GM18868 (cell line): Measurements from ENCODE around the gene MRPL39.

Experiments used
- ATAC-seq: cut with Tn5 transposase; IDR thresholded peaks from one replicate; pipeline ENCODE4 v1.9.1; 2021; ENCODE audit warnings: mild to moderate bottlenecking, moderate library complexity; ENCODE audit not compliant: unreplicated experiment

MRPL39 gene

GRCh38 chr21:25569711-25570110 is 37.6 kb downstream of the MRPL39 start:
- no peak for ATAC-seq

DNA sequence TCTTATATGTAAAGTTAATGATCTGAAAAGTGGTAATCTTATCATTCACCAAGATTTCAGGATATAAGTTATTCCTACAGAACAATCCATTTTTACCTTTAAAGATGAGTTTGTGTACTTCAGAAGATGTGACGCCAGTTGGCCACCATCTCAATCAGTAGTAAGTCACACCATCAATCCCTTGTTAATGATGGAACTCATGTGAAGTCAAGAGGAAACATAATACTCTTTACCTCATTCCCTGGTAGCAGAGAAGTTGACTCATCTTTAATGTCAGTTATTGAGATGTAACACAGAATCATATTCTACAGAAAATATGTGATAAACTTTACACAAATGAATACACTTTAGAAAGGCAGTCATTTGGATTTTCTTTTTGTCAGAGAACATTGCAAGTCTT is 38.2 kb downstream of the MRPL39 start:
- ATAC-seq, result no peak

DNA sequence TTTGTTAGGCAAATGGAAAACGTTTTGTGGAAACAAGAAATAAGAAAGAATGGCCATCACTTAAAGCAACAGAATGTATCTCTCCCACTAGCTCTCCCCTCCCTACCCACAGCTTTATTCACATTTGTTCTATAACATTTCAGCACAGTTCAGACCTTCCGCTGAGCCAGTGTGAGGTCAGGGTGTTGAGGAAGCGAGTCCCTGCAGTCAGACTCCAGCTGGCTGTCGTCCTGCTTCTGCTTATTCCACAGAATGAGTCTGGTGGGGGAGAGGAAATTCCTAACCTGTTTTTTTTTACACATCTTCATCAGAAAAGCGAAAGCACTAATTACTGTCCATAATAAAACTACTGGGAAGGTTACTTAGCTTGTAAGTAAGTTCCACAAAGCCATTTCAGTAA is 39.0 kb downstream of the MRPL39 start:
- ATAC-seq, result no peak

DNA sequence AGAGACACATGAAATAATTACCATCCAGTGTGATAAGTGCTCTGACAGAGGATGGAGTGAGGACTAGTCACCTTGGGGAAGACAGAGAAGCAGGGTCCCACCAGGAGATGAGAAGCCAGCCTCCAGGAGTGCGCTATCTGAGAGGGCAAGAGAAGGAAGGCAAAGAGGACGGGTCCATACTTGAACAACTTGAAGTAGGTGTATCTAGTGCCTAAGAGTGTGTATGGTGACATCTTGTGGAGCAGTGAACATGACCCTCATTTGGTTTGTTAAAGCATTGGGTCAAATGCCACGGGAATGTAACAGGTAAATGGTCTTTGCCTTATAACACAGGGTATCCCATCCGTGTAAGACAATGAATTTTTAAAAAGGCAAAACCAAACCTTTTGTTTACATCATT is 39.8 kb downstream of the MRPL39 start:
- no peak for ATAC-seq

DNA sequence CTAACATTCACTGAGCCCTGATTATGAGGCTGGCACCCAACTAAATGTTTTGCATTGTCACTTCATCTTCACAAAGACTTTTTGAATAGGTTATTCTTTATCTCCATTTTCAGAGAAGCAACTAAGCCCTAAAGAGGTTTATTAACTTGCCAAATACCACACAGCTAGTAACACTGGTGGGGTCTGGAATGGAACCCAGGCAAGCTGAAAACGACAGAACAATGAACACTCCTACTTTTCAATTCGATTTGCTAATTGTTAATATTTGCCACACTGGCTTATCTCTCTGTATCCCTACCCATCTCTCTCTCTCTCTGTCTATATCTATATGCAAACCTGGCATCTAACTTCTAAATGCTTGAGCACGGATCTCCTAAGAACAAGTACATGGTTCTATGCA is 40.6 kb downstream of the MRPL39 start:
- ATAC-seq, result no peak

- no peak for ATAC-seq
These were observed 41.7 kb downstream of the MRPL39 start for GRCh38 chr21:25565272-25566211.

- ATAC-seq, result no peak
These were observed 42.8 kb downstream of the MRPL39 start for GRCh38 chr21:25564349-25564948.

- ATAC-seq, result no peak
These were observed 43.7 kb downstream of the MRPL39 start for GRCh38 chr21:25563361-25564116.

DNA sequence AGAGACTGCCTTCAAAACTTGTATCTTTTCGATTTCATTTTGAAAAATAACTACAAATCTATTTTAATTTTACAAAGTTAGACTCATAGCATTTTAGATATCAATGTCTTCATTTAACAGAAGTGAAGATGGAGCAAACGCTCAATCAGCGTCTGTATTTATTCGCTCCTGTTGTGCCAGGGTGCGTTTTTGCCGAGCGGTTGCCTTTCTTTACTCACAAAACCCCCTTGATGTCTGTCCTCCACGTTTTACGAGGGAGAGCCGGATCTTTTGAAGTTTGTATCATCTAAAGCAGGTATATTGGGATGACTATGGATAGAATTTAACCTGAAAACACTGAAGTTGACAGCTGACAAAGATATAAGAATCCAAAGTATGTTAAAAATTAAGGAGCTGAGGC is 44.6 kb downstream of the MRPL39 start:
- no peak for ATAC-seq

DNA sequence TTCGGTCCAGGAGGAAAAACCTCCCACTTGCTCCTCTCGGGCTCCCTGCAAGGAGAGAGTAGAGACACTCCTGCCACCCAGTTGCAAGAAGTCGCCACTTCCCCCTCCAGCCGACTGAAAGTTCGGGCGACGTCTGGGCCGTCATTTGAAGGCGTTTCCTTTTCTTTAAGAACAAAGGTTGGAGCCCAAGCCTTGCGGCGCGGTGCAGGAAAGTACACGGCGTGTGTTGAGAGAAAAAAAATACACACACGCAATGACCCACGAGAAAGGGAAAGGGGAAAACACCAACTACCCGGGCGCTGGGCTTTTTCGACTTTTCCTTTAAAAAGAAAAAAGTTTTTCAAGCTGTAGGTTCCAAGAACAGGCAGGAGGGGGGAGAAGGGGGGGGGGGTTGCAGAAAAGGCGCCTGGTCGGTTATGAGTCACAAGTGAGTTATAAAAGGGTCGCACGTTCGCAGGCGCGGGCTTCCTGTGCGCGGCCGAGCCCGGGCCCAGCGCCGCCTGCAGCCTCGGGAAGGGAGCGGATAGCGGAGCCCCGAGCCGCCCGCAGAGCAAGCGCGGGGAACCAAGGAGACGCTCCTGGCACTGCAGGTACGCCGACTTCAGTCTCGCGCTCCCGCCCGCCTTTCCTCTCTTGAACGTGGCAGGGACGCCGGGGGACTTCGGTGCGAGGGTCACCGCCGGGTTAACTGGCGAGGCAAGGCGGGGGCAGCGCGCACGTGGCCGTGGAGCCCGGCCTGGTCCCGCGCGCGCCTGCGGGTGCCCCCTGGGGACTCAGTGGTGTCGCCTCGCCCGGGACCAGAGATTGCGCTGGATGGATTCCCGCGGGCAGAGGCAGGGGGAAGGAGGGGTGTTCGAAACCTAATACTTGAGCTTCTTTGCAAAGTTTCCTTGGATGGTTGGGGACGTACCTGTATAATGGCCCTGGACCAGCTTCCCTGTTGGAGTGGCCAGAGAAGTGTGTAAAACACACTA is 45.3 kb downstream of the MRPL39 start:
- ATAC-seq, result peak; percentile 46

DNA sequence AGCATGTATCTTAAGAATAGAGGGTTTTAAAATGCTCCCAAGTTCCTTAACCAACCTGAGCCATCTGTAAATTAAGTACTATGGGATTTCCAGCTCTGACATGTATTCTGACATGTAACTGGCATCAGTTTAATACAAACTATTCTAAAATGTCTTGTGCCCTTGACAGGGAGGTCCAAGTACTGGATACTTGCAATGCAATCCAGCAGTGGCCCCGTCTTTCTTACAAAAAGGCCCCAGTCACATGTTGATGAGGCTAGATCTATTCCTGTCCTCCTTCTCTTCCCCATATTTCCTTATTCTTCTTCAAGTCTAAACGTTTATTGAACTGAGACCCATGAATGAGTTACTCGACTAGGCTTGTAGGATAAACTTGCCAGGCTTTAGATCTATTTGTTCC is 46.4 kb downstream of the MRPL39 start:
- no peak for ATAC-seq

- no peak for ATAC-seq
These were observed 47.0 kb downstream of the MRPL39 start for GRCh38 chr21:25560271-25560685.

GRCh38 chr21:25559746-25560145 is 47.5 kb downstream of the MRPL39 start:
- ATAC-seq, result no peak

DNA sequence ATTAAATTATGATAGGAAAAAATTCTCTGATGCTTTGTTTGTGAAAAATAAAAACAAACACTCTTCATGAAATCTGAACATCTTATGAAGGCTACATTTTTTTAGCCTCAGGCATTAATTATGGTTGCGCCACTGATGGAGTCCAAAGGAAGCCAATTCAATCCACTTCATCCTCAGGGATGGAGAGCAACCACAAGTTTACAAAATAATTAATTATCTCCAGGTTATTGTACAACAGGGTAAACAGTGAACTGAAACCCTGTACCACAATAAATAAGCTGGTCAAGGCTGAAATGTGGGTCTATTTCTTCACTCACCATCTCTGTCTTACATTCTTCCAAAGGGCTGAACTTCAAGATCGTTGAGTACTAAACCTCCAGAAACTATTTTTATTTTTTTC is 49.2 kb downstream of the MRPL39 start:
- ATAC-seq, result no peak

DNA sequence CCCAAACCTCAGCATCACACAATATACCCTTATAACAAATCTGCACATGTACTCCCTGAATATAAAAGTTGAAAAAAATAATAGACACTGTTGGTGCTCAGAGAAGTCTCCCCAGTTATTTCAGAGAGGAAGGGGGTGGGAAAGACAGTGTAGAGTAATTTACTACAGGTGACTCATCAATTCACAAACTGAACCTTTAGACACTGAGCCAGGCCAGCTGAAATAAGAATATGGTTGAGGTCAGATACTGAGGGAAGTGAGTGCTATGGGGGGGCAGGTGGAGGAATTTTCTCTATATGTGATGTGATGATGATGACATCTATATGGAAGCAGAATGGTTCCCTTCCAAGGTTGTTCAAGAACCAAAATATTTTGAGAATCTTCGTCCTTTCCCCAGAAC is 50.1 kb downstream of the MRPL39 start:
- ATAC-seq, result no peak

DNA sequence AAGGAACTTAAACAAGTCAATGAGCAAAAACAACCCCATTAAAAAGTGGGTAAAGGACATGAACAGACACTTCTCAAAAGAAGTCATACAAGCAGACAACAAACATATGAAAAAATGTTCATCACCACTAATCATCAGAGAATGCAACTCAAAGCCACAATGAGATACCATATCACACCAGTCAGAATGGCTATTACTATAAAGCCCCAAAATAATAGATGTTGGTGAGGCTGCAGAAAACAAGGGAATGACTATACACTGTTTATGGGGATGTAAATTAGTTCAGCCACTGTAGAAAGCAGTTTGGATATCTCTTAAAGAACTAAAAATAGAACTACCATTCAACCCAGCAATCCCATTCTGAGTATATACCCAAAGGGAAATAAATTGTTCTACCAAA is 51.2 kb downstream of the MRPL39 start:
- ATAC-seq, result no peak

- ATAC-seq, result no peak
These were observed 51.8 kb downstream of the MRPL39 start for GRCh38 chr21:25555492-25555891.

GRCh38 chr21:25552856-25553255 is 54.4 kb downstream of the MRPL39 start:
- no peak for ATAC-seq

DNA sequence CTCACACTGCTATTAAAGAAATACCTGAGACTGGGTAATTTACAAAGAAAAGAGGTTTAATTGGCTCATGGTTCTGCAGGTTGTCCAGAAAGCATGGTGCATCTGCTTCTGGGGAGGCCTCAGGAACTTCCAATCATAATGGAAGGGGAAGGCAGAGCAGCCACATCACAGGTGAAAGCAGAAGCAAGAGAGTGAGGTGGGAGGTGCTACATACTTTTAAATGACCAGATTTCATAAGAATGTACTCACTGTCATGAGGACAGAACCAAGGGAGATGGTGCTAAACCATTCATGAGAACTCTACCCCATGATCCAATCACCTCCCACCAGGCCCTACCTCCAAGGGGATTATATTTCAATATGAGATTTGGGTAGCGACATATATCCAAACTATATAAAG is 55.7 kb downstream of the MRPL39 start:
- ATAC-seq, result no peak

DNA sequence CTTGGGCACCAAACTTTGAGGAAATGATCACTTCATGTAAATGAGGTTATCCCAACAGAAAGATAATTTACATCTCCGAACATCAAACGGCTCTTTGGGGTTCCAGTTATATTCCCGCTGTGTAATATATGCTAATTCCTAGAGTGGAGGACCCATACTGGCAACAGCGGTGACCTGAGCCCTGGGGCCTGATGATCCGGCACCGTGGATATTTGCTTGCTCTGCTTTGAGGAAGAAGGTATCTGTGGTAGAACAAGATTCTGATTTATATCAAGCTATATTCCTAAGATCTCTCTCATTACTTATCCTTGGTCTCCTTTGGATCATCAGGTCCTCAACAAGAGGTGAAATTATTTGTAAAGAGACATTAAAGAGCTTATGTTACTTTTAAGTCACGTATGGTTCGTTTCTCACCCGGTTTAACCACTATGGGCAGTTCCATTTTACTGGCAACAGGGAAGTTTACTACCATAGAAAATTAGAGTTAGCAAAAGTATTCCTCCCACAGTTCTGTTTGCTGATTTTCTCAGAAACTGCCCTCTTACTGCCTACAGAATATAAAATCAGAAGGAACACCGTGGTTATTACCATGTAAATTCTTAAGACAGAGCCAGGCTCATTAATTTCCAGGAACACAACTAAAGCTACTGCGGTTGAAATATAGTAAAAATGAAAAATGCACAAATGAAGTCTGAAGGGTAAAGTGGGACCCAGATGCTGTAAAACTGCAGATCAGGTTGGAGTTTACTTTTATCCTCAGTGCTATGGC is 56.7 kb downstream of the MRPL39 start:
- no peak for ATAC-seq
